Ishikawa (cell line): Measurements from ENCODE around the gene TMEM208.

Source experiments
- CEBPB ChIP-seq: IDR thresholded peaks from 2 replicates; pipeline ENCODE4 v1.6.1; 2012
- CREB1 ChIP-seq: IDR thresholded peaks from 2 replicates; pipeline ENCODE4 v1.6.1; 2012; ENCODE audit warnings: low read depth
- EGR1 ChIP-seq: IDR thresholded peaks from 2 replicates; pipeline ENCODE4 v1.6.1; 2012
- EP300 ChIP-seq: IDR thresholded peaks from 2 replicates; pipeline ENCODE4 v1.6.1; 2012; ENCODE audit warnings: borderline replicate concordance
- FOXM1 ChIP-seq: IDR thresholded peaks from 2 replicates; pipeline ENCODE4 v1.6.1; 2012; ENCODE audit warnings: low read depth, borderline replicate concordance
- MAX ChIP-seq: IDR thresholded peaks from 2 replicates; pipeline ENCODE4 v1.6.1; 2012
- NFIC ChIP-seq: IDR thresholded peaks from 2 replicates; pipeline ENCODE4 v1.6.1; 2012
- RAD21 ChIP-seq: IDR thresholded peaks from 2 replicates; pipeline ENCODE4 v1.6.1; 2012; ENCODE audit warnings: low read depth
- REST ChIP-seq: IDR thresholded peaks from 2 replicates; pipeline ENCODE4 v1.6.1; 2012; ENCODE audit warnings: low read depth, mild to moderate bottlenecking
- TAF1 ChIP-seq: IDR thresholded peaks from 2 replicates; pipeline ENCODE4 v1.6.1; 2012; ENCODE audit warnings: low read depth, mild to moderate bottlenecking
- TCF12 ChIP-seq: IDR thresholded peaks from 2 replicates; pipeline ENCODE4 v1.6.1; 2012; ENCODE audit warnings: low read depth
- TEAD4 ChIP-seq: IDR thresholded peaks from 2 replicates; pipeline ENCODE4 v1.6.1; 2012
- USF1 ChIP-seq: IDR thresholded peaks from 2 replicates; pipeline ENCODE4 v1.6.1; 2012
- YY1 ChIP-seq: IDR thresholded peaks from 2 replicates; pipeline ENCODE4 v1.6.1; 2012; ENCODE audit warnings: low read depth
- ZBTB7A ChIP-seq: IDR thresholded peaks from 2 replicates; pipeline ENCODE4 v1.6.1; 2012; ENCODE audit warnings: low read depth

The TMEM208 gene

GRCh38 chr16:67213197-67214019 is 13.5 kb upstream of the TMEM208 start:
- TF ChIP-seq TAF1 = no peak
- no peak for TF ChIP-seq CREB1
- TF ChIP-seq NFIC = no peak
- TF ChIP-seq EP300 = no peak
- TF ChIP-seq CEBPB = no peak
- no peak for TF ChIP-seq FOXM1
- no peak for TF ChIP-seq TCF12
- no peak for TF ChIP-seq YY1
- no peak for TF ChIP-seq REST
- no peak for TF ChIP-seq TEAD4
- TF ChIP-seq USF1 = no peak
- no peak for TF ChIP-seq RAD21
- TF ChIP-seq ZBTB7A = no peak
- no peak for TF ChIP-seq MAX

GRCh38 chr16:67215706-67216105 is 11.2 kb upstream of the TMEM208 start:
- TF ChIP-seq YY1 = no peak
- no peak for TF ChIP-seq TAF1
- TF ChIP-seq EGR1 = no peak
- no peak for TF ChIP-seq MAX

GRCh38 chr16:67216612-67217490 is 10.1 kb upstream of the TMEM208 start:
- no peak for TF ChIP-seq EP300
- no peak for TF ChIP-seq ZBTB7A
- TF ChIP-seq EGR1 = no peak
- TF ChIP-seq CEBPB = no peak
- no peak for TF ChIP-seq REST
- TF ChIP-seq NFIC = no peak
- TF ChIP-seq MAX = no peak
- TF ChIP-seq USF1 = no peak
- no peak for TF ChIP-seq TEAD4
- no peak for TF ChIP-seq FOXM1
- TF ChIP-seq TAF1 = no peak
- TF ChIP-seq YY1 = no peak
- no peak for TF ChIP-seq RAD21

- TF ChIP-seq RAD21 (no peak), CREB1 (no peak), TAF1 (no peak), USF1 (no peak), EGR1 (no peak), NFIC (no peak), EP300 (no peak), CEBPB (no peak)
These were observed 2.9 kb upstream of the TMEM208 start for GRCh38 chr16:67223992-67224391.

GRCh38 chr16:67226295-67226803 is 581 bp upstream of the TMEM208 start:
- TF ChIP-seq TEAD4 (no peak), RAD21 (no peak), MAX (no peak), YY1 (no peak), TCF12 (no peak), CREB1 (no peak), EGR1 (no peak), EP300 (no peak), USF1 (no peak), ZBTB7A (no peak), REST (no peak), TAF1 (no peak), FOXM1 (no peak), NFIC (no peak)
